ENCODE measurements around the gene GUCY2C.

Gene GUCY2C

GRCh38 chr12:14681190-14681589 lies 15.2 kb downstream of the GUCY2C start:
- no peak for DNase-seq

DNA sequence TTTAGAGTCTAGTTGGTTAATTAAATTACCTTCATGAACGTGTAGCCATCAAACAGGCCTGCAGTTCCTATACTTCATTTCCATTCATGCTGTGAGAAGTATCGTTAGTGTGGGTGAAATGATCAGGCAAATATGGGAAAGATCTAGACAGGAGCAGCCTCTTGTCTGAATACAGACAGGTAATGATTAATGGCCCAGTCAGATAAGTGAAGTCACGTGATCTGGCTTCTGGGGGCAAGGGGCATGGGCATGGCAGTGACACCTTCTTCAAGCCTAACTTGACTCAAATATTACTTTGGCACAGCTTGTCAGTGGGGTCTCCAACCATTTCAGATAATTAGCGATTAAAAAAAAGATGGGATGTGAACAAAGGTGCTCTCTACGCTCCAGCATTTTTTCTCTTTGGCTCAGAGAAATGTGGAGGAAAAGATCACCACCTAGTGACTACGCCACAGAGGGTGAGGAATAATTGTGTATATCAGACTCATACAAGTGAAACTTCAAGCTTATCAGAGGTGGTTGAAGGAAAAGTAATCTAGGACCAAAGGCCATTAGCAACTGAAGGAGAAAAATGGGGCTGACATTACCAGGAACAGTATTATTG lies 17.8 kb downstream of the GUCY2C start:
- DNase-seq: no peak

DNA sequence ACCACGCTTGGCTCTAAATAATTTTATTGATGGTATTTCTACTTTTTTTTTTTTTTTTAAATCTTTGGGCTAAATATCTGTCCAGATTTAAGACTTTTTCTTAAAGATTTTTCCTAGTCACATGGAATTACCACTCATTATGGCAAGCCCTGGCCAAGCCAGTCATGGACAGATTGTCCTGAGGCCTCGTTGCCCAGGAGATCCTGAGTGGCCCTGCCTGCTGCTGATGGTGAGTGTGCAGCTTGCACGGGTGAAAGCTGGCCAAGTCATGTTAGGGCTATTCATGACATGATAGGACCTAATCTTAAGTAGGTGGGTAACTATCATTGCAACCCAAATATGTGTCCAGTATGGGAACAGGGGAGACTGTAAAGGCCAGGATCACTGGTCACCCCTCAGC lies 27.8 kb downstream of the GUCY2C start:
- no peak for DNase-seq

GRCh38 chr12:14665354-14666348 lies 30.7 kb downstream of the GUCY2C start:
- DNase-seq: no peak

- no peak for DNase-seq
Measured at GRCh38 chr12:14664434-14665023, 31.9 kb downstream of the GUCY2C start.

DNA sequence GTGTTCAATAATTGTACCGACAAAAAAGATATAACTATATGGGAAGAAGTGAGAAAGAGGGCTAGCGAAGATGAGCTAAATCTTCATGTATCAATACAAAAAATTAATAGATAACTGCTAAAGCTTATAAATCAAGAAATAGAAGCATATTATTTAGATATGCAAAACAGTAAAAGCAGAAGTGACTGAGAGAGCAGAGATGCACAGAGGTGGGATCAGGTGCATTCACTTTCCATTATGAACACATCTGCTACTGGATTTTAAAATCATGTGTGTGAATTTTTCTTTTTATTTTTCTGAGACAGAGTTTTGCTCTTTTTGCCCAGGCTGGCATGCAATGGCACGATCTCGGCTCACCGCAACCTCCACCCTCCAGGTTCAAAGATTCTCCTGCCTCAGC lies 33.4 kb downstream of the GUCY2C start:
- no peak for DNase-seq

DNA sequence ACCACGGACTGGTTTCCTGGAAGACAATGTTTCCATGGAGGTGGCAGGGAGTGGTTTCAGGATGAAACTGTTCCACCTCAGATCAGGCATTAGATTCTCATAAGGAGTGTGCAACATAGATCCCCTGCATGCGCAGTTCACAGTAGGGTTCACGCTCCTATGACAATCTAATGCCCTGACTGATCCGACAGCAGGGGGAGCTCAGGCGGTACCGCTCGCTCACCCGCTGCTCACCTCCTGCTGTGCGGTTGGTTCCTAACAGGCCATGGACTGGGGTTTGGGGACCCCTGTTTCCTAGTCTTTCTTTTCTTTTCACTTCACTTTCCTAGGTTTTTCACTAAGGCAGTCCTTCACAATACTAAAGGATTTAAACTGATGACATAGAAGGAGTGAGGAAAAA lies 39.6 kb downstream of the GUCY2C start:
- DNase-seq: no peak

- no peak for DNase-seq
Measured at GRCh38 chr12:14655284-14655683, 41.1 kb downstream of the GUCY2C start.

GRCh38 chr12:14654842-14655241 lies 41.6 kb downstream of the GUCY2C start:
- no peak for DNase-seq

GRCh38 chr12:14654416-14654815 lies 42.0 kb downstream of the GUCY2C start:
- no peak for DNase-seq

- DNase-seq: no peak
Measured at GRCh38 chr12:14652483-14652882, 43.9 kb downstream of the GUCY2C start.

DNA sequence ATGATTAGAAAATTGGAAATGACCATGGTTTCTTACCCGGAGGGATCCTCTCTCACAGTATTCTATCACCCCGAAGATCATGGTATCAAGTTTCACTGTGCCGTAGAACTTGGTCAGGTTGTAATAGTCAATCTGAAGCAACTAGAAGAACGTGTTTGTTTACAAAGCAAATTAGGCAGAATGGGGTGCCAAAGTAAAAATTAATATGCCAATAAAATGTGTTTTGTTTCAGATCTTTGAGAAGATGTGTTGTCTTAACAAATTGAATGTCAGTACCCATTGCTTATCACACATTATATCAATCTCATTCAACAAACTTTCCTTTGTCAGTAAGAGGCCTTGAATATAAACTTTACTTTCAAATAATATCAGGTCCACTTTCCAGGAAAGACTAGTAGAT lies 45.0 kb downstream of the GUCY2C start:
- DNase-seq: no peak

GRCh38 chr12:14650789-14651188 lies 45.6 kb downstream of the GUCY2C start:
- DNase-seq: no peak

DNA sequence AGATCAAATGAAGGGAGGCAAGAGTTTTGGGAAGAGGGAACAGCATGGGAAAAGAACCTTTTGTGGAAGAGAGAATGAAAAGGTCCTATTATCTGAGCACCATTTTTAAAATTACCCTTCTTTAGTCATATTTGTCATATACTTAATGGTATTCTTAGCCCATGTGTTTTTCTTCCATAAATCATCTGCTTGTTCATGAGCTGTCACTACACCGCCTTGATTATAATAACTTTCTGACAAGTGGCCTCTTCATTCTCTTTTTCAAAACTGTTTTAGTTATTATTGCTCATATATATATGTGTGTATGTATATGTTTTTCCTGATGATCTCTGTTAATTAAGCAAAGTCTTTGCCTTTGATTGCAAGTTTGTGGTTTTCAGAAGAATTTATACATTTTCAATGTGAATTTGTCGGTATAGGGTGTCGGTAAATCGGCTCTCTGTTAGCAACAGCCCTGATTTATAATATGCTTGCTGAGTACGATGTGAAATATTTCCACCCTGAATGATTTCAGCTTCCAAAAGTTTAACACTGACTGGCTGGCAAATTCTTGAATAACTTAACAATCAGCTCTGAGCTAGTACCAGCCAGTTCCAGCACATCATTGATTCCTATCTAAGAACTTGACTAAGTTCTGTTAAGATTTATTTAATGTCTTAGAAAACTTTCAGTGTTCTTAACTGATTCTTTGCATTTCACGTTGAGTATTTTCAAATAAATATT lies 49.2 kb downstream of the GUCY2C start:
- no peak for DNase-seq

GRCh38 chr12:14643251-14643650 lies 53.1 kb downstream of the GUCY2C start:
- no peak for DNase-seq

GRCh38 chr12:14638066-14638465 lies 58.3 kb downstream of the GUCY2C start:
- no peak for DNase-seq

GRCh38 chr12:14635776-14636175 lies 60.6 kb downstream of the GUCY2C start:
- DNase-seq: no peak

DNA sequence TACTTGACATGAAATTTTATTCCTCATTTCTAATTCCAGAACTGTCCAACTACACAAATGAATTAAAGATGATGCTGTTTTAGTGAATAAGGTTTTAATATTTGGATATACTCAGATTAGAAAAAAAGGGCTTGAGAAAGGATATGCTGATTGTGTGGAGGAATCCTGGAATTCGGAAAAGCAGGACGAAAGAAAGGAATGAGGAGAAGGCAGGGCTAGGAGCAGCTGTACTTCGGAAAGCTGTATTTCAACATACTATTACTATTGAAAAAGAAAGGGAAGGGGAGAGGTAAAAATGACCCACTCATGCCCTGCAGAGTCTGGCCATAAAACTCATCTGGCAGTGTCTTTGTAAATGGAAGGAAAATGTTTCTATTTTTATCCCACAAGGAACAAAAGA lies 65.6 kb downstream of the GUCY2C start:
- no peak for DNase-seq

DNA sequence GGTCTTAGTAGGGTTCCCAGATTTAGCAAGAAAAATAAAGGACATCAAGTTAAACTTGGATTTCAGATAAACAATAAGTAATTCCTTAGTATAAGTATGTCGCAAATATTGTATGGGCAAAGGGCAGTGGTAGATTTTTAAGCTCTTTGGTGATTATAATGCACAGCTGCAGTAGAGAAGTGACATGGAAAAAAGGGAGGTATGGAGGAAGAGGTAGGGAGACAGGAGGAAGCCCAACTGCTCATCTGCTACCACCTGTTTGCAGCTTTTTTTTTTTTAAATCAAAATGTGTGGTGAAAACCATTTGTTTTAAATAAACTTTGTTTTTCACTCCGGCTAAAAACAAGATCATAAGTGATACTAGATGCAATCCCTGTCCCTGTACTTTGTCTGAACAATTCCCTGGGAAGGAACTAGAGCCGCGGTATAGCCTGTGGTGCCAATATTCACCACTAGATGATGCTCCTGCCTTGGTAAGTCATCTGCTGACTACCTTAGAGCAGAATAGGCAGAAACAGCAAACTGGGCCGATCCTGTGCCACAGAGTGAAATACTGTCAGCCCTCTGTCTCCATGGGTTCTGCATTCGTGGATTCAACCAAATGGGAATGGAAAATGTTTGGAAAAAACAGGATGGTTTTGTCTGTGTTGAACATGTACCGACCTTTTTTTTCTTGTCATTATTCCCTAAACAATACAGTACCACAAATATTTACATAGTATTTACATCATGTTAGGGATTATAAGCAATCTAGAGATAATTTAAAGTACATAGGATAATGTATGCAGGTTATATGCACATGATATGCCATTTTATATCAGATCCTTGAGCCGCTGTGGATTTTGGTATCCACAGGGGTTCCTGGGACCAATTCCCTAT lies 66.3 kb downstream of the GUCY2C start:
- peak; percentile 45 to 47 for DNase-seq

DNA sequence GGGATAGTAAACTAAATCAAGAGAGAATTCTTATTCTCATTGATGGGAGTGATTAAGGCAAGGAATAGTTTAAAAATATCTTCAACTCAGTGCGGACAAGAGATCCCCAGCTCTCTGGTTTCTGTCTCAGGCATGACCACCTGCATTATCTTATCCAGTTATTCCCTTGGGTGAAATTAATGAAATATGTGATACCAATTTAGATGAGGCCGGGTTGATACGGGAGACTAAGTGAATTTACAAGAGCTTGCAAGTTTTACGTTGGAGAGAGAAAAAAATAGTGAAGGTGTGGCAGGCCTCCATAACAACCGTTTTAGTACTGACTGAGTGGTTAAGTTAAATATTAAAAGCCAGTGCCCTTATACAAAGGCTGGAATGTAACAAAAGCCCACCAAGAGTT lies 67.6 kb downstream of the GUCY2C start:
- no peak for DNase-seq

- DNase-seq: no peak
Measured at GRCh38 chr12:14621826-14622225, 74.6 kb downstream of the GUCY2C start.
